Progenitor cell of endocrine pancreas (in vitro differentiated cells): ENCODE results near the gene BICD1. TPM values are rescaled to one million over a fixed set of nuclear protein-coding genes. Genes with fewer than 3 reads are reported as not detected.

Experiments used
- DNase-seq: peaks from one replicate; pipeline ENCODE4 v3.0.0; 2021; ENCODE audit warnings: low spot score; ENCODE audit not compliant: unreplicated experiment
- H3K27ac Mint-ChIP-seq: 2 replicates; pipeline ENCODE4 v1.8.0; 2021; ENCODE audit warnings: mild to moderate bottlenecking, moderate library complexity, mixed read lengths
- H3K27me3 Mint-ChIP-seq: 2 replicates; pipeline ENCODE4 v1.8.0; 2021; ENCODE audit warnings: mixed read lengths
- H3K36me3 Mint-ChIP-seq: 2 replicates; pipeline ENCODE4 v1.8.0; 2022; ENCODE audit warnings: mixed read lengths; ENCODE audit not compliant: insufficient read depth
- H3K4me1 Mint-ChIP-seq: 2 replicates; pipeline ENCODE4 v1.8.0; 2021; ENCODE audit warnings: low read depth, mixed read lengths
- H3K4me3 Mint-ChIP-seq: 2 replicates; pipeline ENCODE4 v1.8.0; 2021; ENCODE audit warnings: low read depth, mild to moderate bottlenecking, moderate library complexity, mixed read lengths
- H3K9me3 Mint-ChIP-seq: 2 replicates; pipeline ENCODE4 v1.8.0; 2021; ENCODE audit warnings: low read depth, mixed read lengths
- total RNA-seq: library from RNA; stranded (reverse); gene quantifications from 2 replicates; pipeline ENCODE4 v1.2.1, GENCODE V29; 2021
- TF ChIP-seq, protein P1 (sequence below): fragments of 200-600 bp; sonication (generic); IDR thresholded peaks from one replicate; pipeline ENCODE4 v1.5.0; 2021; ENCODE audit warnings: antibody characterized with exemption, mild to moderate bottlenecking; ENCODE audit not compliant: unreplicated experiment

Gene BICD1
- total RNA-seq, 1 donor from 2014 or later = 88.4 TPM

DNA sequence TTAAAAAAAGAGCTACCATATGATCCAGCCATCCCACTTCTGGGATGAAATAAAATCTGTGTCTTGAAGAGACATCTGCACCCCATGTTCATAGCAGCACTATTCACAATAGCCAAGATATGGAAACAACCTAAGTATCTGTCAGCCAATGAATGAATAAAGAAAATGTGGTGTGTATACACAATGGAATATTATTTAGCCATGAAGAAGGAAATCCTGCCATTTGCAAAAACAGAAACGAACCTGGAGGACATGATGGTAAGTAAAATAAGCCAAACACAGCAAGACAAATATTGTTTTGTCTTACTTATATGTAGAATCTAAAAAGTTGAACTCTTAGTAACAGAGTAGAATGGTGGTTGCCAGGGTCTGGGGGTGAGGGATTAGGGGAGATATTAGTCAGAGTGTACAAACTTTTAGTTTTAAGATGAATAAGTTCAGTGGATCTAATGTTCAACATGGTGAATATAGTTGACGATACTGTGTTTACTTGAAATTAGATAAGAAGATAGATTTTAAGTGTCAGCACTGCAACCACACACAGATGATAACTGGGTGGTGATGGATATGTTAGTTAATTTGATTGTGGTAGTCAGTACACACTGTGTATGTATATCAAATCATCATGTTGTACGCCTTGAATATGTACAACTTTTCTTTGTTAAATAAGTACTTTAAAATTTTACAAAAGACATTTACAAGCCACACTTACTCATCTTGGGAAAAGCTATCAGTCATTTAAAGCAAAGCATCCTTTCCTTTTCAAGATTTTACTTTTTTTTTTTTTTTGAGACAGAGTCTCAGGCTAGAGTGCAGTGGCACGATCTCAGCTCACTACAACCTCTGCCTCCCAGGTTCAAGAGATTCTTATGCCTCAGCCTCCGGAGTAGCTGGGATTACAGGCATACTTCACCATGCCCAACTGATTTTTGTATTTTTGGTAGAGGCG lies 89.9 kb downstream of the BICD1 start:
- DNase-seq = no peak
- Mint-ChIP-seq H3K27ac (no peak overlapping the region), H3K9me3 (peaks cover 44% of the 10 kb centered on the region), H3K4me1 (no peaks in the 10 kb centered on the region), H3K27me3 (no peaks in the 10 kb centered on the region), H3K36me3 (peaks cover 54% of the 10 kb centered on the region), H3K4me3 (no peak overlapping the region)
- TF ChIP-seq, protein P1, sequence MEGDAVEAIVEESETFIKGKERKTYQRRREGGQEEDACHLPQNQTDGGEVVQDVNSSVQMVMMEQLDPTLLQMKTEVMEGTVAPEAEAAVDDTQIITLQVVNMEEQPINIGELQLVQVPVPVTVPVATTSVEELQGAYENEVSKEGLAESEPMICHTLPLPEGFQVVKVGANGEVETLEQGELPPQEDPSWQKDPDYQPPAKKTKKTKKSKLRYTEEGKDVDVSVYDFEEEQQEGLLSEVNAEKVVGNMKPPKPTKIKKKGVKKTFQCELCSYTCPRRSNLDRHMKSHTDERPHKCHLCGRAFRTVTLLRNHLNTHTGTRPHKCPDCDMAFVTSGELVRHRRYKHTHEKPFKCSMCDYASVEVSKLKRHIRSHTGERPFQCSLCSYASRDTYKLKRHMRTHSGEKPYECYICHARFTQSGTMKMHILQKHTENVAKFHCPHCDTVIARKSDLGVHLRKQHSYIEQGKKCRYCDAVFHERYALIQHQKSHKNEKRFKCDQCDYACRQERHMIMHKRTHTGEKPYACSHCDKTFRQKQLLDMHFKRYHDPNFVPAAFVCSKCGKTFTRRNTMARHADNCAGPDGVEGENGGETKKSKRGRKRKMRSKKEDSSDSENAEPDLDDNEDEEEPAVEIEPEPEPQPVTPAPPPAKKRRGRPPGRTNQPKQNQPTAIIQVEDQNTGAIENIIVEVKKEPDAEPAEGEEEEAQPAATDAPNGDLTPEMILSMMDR = no peak

DNA sequence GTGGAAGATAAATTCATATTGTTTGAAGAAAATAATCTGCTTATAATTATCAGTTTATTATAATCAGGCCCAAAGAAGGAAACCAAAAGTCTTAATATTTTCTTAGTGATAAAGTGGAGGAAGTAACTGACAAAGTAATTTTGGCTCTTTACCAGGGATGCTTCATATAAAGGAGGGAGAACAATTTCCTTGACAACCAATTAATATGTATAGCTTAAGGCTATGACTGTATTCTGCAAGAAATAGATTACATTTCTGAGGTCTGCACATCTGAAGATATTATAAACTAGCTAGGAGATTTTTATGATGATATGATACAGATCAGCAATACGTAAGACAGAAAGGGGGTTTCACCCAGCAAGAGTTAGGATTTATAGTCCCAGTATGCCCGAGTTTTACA lies 90.8 kb downstream of the BICD1 start:
- Mint-ChIP-seq H3K9me3 (peaks cover 44% of the 10 kb centered on the region), H3K4me3 (no peak overlapping the region), H3K4me1 (no peaks in the 10 kb centered on the region), H3K27me3 (no peaks in the 10 kb centered on the region), H3K27ac (no peak overlapping the region), H3K36me3 (peaks cover 51% of the 10 kb centered on the region)
- DNase-seq = no peak
- TF ChIP-seq, protein P1 = no peak

- no peak overlapping the region for H3K27ac Mint-ChIP-seq
- H3K4me3 Mint-ChIP-seq = no peak overlapping the region
- no peaks in the 10 kb centered on the region for H3K4me1 Mint-ChIP-seq
- no peaks in the 10 kb centered on the region for H3K27me3 Mint-ChIP-seq
- no peak for DNase-seq
- H3K9me3 Mint-ChIP-seq = peaks cover 32% of the 10 kb centered on the region
- TF ChIP-seq, protein P1 = no peak
- peaks cover 41% of the 10 kb centered on the region for H3K36me3 Mint-ChIP-seq
These were observed 91.9 kb downstream of the BICD1 start for GRCh38 chr12:32198555-32198954.

DNA sequence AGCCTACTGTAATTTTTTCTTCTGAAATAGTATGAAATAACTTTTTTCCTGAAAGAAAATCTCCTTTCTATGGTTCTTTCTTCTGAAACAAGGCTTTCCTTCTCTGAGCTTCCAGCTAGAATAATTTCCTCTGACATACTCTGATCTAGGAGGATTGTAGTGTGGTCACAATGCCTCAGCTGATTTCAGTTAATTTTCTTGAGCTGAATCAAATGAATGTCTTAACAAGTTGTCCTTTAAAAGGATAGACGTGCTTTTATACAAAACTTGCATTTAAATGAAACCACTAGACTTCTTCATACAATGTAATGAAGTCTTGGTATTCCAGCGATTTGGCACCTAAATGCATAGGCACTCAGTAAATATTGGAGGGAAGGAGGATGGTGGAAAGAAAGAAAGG lies 94.4 kb downstream of the BICD1 start:
- no peak for DNase-seq
- Mint-ChIP-seq H3K4me1 (no peaks in the 10 kb centered on the region), H3K36me3 (peaks cover 28% of the 10 kb centered on the region), H3K27me3 (no peaks in the 10 kb centered on the region), H3K9me3 (peaks cover 18% of the 10 kb centered on the region), H3K27ac (no peak overlapping the region), H3K4me3 (no peak overlapping the region)
- TF ChIP-seq, protein P1 = no peak

DNA sequence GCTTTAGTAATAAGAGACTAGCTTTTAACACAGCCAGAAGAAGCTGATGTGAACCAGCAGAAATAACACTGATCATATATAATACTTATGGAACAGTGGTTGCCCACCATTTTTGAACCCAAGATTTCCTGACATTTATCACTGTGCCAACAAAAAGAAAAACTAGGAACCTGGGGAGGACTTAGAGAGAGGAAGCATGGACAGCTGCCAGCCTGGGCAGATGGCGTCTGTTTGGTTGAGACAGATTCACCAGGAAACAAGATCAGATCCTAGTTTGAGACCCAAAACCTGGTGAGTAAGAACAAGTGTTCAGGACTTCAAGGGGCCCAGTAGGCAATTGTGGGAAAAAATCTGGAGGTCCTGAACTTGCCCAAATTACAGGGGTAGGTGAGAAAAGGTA lies 95.3 kb downstream of the BICD1 start:
- H3K27me3 Mint-ChIP-seq = no peaks in the 10 kb centered on the region
- DNase-seq = no peak
- TF ChIP-seq, protein P1 = no peak
- no peak overlapping the region for H3K4me3 Mint-ChIP-seq
- H3K27ac Mint-ChIP-seq = no peak overlapping the region
- H3K36me3 Mint-ChIP-seq = peaks cover 24% of the 10 kb centered on the region
- no peaks in the 10 kb centered on the region for H3K4me1 Mint-ChIP-seq
- peaks cover 14% of the 10 kb centered on the region for H3K9me3 Mint-ChIP-seq
